SK-N-SH (cell line): ENCODE data around the gene NOC2L.

ENCODE experiments used
- CHD2 ChIP-seq: fragments of 150-350 bp; IDR thresholded peaks from 2 replicates; pipeline ENCODE4 v1.6.1; 2018; ENCODE audit warnings: low read length; ENCODE audit not compliant: partially characterized antibody
- CTCF ChIP-seq: fragments of 200-600 bp; sonication (generic); IDR thresholded peaks from 2 replicates; pipeline ENCODE4 v1.6.1; 2017; ENCODE audit warnings: antibody characterized with exemption, mild to moderate bottlenecking, moderate library complexity
- EP300 ChIP-seq, 2 experiments: IDR thresholded peaks; 2 replicates each; pipeline versions ENCODE4 v1.4.0 to v1.6.1; 2012; ENCODE audit warnings: borderline replicate concordance in 1 of 2, low read depth in 1 of 2, low read length in 1 of 2
- FOXM1 ChIP-seq: IDR thresholded peaks from 2 replicates; pipeline ENCODE4 v1.4.0; 2012; ENCODE audit warnings: low read depth, mild to moderate bottlenecking
- JUND ChIP-seq: IDR thresholded peaks from 2 replicates; pipeline ENCODE4 v1.4.0; 2012
- POLR2AphosphoS5 ChIP-seq: IDR thresholded peaks from 2 replicates; pipeline ENCODE4 v1.6.1; 2012; ENCODE audit warnings: low read depth, low read length
- RAD21 ChIP-seq: IDR thresholded peaks from 2 replicates; pipeline ENCODE4 v1.6.1; 2012; ENCODE audit warnings: mild to moderate bottlenecking, low read length
- REST ChIP-seq: IDR thresholded peaks from 2 replicates; pipeline ENCODE4 v1.6.1; 2012; ENCODE audit warnings: mild to moderate bottlenecking, low read depth, low read length, moderate library complexity
- RFX5 ChIP-seq: IDR thresholded peaks from 2 replicates; pipeline ENCODE4 v1.6.1; 2012; ENCODE audit warnings: mild to moderate bottlenecking, improper control_type of control experiment, low read length
- SIN3A ChIP-seq: IDR thresholded peaks from 2 replicates; pipeline ENCODE4 v1.6.1; 2012; ENCODE audit warnings: low read depth, mild to moderate bottlenecking, low read length, moderate library complexity, borderline replicate concordance
- SMC3 ChIP-seq: IDR thresholded peaks from 2 replicates; pipeline ENCODE4 v1.6.1; 2012; ENCODE audit warnings: low read depth, low read length, improper control_type of control experiment
- TEAD4 ChIP-seq: IDR thresholded peaks from 2 replicates; pipeline ENCODE4 v1.4.0; 2012; ENCODE audit warnings: mild to moderate bottlenecking, borderline replicate concordance; ENCODE audit not compliant: insufficient read depth
- USF1 ChIP-seq: IDR thresholded peaks from 2 replicates; pipeline ENCODE4 v1.4.0; 2012; ENCODE audit warnings: low read depth, borderline replicate concordance
- USF2 ChIP-seq: fragments of 150-350 bp; IDR thresholded peaks from 2 replicates; pipeline ENCODE4 v1.6.1; 2017; ENCODE audit warnings: antibody characterized with exemption, low read length, low read depth, borderline replicate concordance

- no peak for TF ChIP-seq RAD21
- no peak for TF ChIP-seq FOXM1
- TF ChIP-seq CTCF, result no peak
- no peak for TF ChIP-seq REST
- TF ChIP-seq USF1, result no peak
- no peak for TF ChIP-seq USF2
- no peak for TF ChIP-seq SMC3
- TF ChIP-seq SIN3A, result no peak
- no peak for TF ChIP-seq RFX5
- no peak for TF ChIP-seq JUND
- no peak for TF ChIP-seq POLR2AphosphoS5
- no peak for TF ChIP-seq EP300 (IDR thresholded peaks at IDR 0.05; ENCODE audit: borderline replicate concordance in 1 of 2, low read depth in 1 of 2, low read length in 1 of 2)
- no peak for TF ChIP-seq TEAD4
- TF ChIP-seq CHD2, result no peak
Observed at GRCh38 chr1:928825-929661, 30.0 kb downstream of the NOC2L start.
